Calu3 (cell line): ENCODE results near the gene IL1A. TPM values are rescaled to one million over a fixed set of nuclear protein-coding genes. Genes with fewer than 3 reads are reported as not detected.

Source experiments
- BruUV-seq: library from RNA; stranded (reverse); fragments of 400-500 nt; replicated peaks from 2 replicates; lab custom pipeline; 2021; lab: Mats Ljungman, UMichigan
- CTCF ChIA-PET: fragments of 300-600 bp; sonication (Branson Sonifier 250); formaldehyde crosslinking; loops from one replicate; lab custom pipeline; 2022; ENCODE audit warnings: antibody characterized with exemption; lab: Charles Lee
- DNase-seq: peaks from one replicate; pipeline ENCODE4 v3.0.0; 2022
- H3K27ac Mint-ChIP-seq: one replicate; pipeline ENCODE4 v1.8.0; 2022; ENCODE audit warnings: mixed read lengths; ENCODE audit not compliant: unreplicated experiment
- H3K27me3 Mint-ChIP-seq: one replicate; pipeline ENCODE4 v1.8.0; 2022; ENCODE audit warnings: mixed read lengths; ENCODE audit not compliant: unreplicated experiment
- H3K36me3 Mint-ChIP-seq: one replicate; pipeline ENCODE4 v1.8.0; 2022; ENCODE audit warnings: mild to moderate bottlenecking, moderate library complexity, mixed read lengths; ENCODE audit not compliant: insufficient read depth, unreplicated experiment
- H3K4me1 Mint-ChIP-seq: one replicate; pipeline ENCODE4 v1.8.0; 2022; ENCODE audit warnings: mild to moderate bottlenecking, low read depth, mixed read lengths; ENCODE audit not compliant: unreplicated experiment
- H3K4me3 Mint-ChIP-seq: one replicate; pipeline ENCODE4 v1.8.0; 2022; ENCODE audit warnings: mild to moderate bottlenecking, low read depth, moderate library complexity, mixed read lengths; ENCODE audit not compliant: unreplicated experiment
- H3K9me3 Mint-ChIP-seq: one replicate; pipeline ENCODE4 v1.8.0; 2022; ENCODE audit warnings: low read depth, mixed read lengths; ENCODE audit not compliant: unreplicated experiment
- CTCF ChIP-seq: fragments of 200-600 bp; IDR thresholded peaks from one replicate; pipeline ENCODE4 v1.8.0; 2022; ENCODE audit warnings: antibody characterized with exemption; ENCODE audit not compliant: unreplicated experiment
- intact Hi-C: fragments of 100-400 bp; cut with micrococcal nuclease; formaldehyde crosslinking; loops from one replicate; pipeline ENCODE4 v1.10.0; 2022; ENCODE audit not compliant: unreplicated experiment
- total RNA-seq: library from RNA; stranded (reverse); gene quantifications from 2 replicates; pipeline ENCODE4 v1.2.3, GENCODE V29; 2022

The IL1A gene
- total RNA-seq, 1 experiment from 2014 or later, result 14.4 TPM

GRCh38 chr2:112772322-112772721 is 12.0 kb downstream of the IL1A start:
- peaks cover 28% of the 10 kb centered on the region for H3K36me3 Mint-ChIP-seq
- TF ChIP-seq CTCF, result no peak
- no peak for DNase-seq
- no peak overlapping the region for H3K27ac Mint-ChIP-seq
- intact Hi-C loops, result no loop called here
- peaks cover 23% of the 10 kb centered on the region for H3K4me1 Mint-ChIP-seq
- H3K4me3 Mint-ChIP-seq, result no peak overlapping the region
- CTCF ChIA-PET, result interaction anchor here (0.6 kb wide), 1 partner anchor 337 kb away, joined by 3 read pairs; no protein-coding TSS in a partner anchor
- peaks cover 8% of the 10 kb centered on the region for H3K9me3 Mint-ChIP-seq
- no peaks in the 10 kb centered on the region for H3K27me3 Mint-ChIP-seq
- BruUV-seq, result no TSS peak

DNA sequence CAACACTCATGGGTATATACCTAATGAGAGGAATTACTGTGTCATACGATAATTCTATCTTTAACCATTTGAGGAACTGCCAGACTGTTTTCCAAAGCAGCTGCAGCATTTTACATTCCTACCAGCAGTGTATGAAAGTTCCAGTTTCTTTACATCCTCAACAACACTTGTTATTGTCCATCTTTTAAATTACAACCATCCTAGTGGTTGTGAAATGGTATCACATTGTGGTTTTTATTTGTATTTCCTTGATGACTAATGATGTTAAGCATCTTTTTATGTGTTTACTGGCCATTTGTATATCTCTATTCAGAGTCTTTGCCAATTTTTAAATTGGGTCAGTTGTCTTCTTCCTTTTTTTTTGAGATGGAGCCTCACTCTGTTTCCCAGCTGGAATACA is 15.9 kb downstream of the IL1A start:
- no peak for DNase-seq
- intact Hi-C loops, result no loop called here
- TF ChIP-seq CTCF, result no peak
- Mint-ChIP-seq H3K9me3 (peaks cover 10% of the 10 kb centered on the region), H3K27ac (no peak overlapping the region), H3K4me1 (peaks cover 35% of the 10 kb centered on the region), H3K27me3 (no peaks in the 10 kb centered on the region), H3K36me3 (peaks cover 19% of the 10 kb centered on the region), H3K4me3 (no peak overlapping the region)
- BruUV-seq, result no TSS peak
- CTCF ChIA-PET, result no interaction called here

DNA sequence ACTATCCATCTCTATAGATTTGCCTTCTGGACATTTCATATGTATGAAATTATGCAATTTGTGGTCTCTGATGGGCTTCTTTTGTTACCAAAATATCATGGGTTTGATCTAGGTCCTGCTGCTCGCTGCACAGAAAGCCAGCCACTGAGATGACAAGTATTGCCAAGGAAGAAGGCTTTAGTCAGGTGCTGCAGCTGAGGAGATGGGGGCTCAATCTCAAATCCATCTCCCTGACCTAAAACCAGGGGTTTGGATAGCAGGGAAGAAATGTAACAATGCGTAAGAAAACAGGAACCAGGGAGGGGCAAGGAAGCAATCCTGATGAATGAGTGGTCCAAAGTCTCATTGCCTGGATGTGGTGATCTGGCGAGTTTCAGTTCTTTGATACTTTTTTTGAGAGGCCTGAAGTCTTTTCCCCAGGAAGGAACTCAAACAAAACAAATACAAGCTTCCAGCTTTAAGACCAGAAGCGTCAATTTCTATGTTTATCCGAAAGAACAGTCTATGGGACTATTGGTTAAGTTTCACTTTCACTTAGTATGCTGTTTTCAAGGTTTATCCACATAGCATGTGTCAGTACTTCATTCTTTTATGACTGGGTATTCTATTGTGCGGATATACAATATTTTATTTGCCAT is 16.5 kb downstream of the IL1A start:
- Mint-ChIP-seq H3K4me1 (peaks cover 41% of the 10 kb centered on the region), H3K36me3 (peaks cover 20% of the 10 kb centered on the region), H3K27me3 (no peaks in the 10 kb centered on the region), H3K27ac (no peak overlapping the region), H3K9me3 (peaks cover 10% of the 10 kb centered on the region), H3K4me3 (no peak overlapping the region)
- no peak for DNase-seq
- CTCF ChIA-PET, result no interaction called here
- intact Hi-C loops, result no loop called here
- no peak for TF ChIP-seq CTCF
- BruUV-seq, result no TSS peak

GRCh38 chr2:112765251-112765650 is 19.0 kb downstream of the IL1A start:
- Mint-ChIP-seq H3K27me3 (no peaks in the 10 kb centered on the region), H3K36me3 (peaks cover 35% of the 10 kb centered on the region), H3K27ac (no peak overlapping the region), H3K4me1 (peaks cover 56% of the 10 kb centered on the region), H3K9me3 (peaks cover 10% of the 10 kb centered on the region), H3K4me3 (peak overlapping the region; percentile 98)
- CTCF ChIA-PET, result interaction anchor here (0.7 kb wide), 1 partner anchor 19 kb away, joined by 3 read pairs; the partner anchor contains the start of gene IL1A
- intact Hi-C loops, result no loop called here
- TF ChIP-seq CTCF, result no peak
- BruUV-seq, result TSS peak; percentile 44
- no peak for DNase-seq
